ENCODE measurements around the gene AMDHD2. TPM values are rescaled to one million over a fixed set of nuclear protein-coding genes. Genes with fewer than 3 reads are reported as not detected.
A peak's percentile ranks its signal among the peaks of the same experiment; 100 is the strongest.
"Not testable (repeated sequence)": the region's sequence is repeated elsewhere in the genome, so short reads cannot be mapped to it uniquely, and the experiment has no call there.

Gene AMDHD2
- total RNA-seq, 2 donors from 2014 or later = 19.4 to 31.6 TPM

DNA sequence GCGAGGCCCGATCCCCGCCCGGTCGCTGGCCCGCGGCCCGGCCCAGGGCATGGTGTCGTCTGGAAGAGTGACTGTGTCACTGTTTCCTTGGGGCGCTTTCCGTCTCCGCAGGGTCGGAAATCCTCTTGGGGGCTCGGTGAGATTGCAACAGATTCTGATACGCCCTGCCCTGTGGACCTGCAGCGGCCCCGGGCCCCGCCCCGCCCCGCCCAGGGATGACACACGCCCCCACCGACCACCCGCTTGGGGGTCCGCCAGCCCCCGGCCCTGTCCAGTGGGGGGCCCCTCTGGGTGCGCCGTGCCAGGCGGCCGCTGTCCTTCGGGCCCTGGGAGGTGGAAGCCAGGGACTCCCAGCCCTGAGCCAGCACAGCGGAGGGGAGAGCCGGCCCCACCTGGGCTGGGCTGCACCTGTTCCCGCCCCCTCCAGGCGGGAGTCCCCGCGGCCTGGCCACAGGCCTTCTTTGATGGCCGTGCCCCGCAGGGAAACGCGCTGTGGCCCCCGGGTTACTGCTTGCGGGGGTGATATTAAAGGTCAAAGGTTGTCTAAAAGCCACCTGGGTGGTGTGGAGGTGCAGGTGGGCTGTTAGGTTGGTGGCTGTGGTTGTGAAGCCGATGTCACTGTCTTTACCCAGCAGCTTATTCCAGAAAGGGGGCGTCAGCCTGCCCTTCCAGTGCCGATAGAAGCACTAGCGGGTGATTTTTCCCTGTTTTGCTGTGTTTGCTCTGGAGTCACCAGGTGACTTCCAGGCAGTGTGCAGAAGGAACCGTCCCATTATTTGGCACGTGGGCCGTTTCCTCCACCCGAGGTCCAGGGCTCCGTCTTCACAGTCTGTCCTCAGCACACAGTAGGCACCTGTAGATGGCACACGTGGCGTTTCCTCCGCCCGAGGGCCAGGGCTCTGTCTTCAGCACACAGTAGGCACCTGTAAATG is 44.5 kb upstream of the AMDHD2 start:
- peak overlapping the region; percentile 70 for H3K4me3 ChIP-seq
- no peaks in the 10 kb centered on the region for H3K36me3 ChIP-seq
- no peak for DNase-seq
- peaks cover 17% of the 10 kb centered on the region for H3K4me1 ChIP-seq
- no peak overlapping the region for H3K27ac ChIP-seq
- H3K9ac ChIP-seq (ENCODE audit: low read depth in 2 of 2, low read length in 2 of 2) = peak overlapping the region; percentile 70 to 81
- intact Hi-C loops (cut with DNase I) = no loop called here
- H3K9me3 ChIP-seq = no peaks in the 10 kb centered on the region
- peaks cover 30% of the 10 kb centered on the region for H3K27me3 ChIP-seq
- TF ChIP-seq, protein P1, sequence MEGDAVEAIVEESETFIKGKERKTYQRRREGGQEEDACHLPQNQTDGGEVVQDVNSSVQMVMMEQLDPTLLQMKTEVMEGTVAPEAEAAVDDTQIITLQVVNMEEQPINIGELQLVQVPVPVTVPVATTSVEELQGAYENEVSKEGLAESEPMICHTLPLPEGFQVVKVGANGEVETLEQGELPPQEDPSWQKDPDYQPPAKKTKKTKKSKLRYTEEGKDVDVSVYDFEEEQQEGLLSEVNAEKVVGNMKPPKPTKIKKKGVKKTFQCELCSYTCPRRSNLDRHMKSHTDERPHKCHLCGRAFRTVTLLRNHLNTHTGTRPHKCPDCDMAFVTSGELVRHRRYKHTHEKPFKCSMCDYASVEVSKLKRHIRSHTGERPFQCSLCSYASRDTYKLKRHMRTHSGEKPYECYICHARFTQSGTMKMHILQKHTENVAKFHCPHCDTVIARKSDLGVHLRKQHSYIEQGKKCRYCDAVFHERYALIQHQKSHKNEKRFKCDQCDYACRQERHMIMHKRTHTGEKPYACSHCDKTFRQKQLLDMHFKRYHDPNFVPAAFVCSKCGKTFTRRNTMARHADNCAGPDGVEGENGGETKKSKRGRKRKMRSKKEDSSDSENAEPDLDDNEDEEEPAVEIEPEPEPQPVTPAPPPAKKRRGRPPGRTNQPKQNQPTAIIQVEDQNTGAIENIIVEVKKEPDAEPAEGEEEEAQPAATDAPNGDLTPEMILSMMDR (IDR thresholded peaks at IDR 0.05) = no peak

DNA sequence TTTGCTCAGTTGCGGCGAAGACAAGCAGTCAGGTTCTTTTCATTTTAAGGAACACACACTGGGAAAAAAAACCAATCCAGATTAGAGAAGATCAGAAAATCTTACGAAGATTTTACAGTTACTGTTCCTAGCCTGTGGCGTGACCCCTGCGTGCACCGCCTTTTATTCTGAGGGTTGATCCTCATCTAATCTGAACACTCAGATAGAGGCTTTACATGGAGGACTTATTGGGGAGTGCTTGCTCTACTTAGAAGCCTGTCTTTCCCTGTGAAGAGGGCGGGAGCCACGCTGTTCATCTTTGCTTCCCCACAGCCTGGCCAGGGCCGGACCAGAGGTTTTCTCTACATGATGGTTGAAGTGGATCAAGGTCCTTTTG is 43.8 kb upstream of the AMDHD2 start:
- DNase-seq = no peak
- Histone ChIP-seq H3K36me3 (no peaks in the 10 kb centered on the region), H3K4me3 (no peak overlapping the region), H3K27me3 (peaks cover 23% of the 10 kb centered on the region), H3K4me1 (peaks cover 17% of the 10 kb centered on the region), H3K27ac (no peak overlapping the region), H3K9ac (ENCODE audit: low read depth in 2 of 2, low read length in 2 of 2) (no peak overlapping the region), H3K9me3 (no peaks in the 10 kb centered on the region)
- intact Hi-C loops (cut with DNase I) = no loop called here
- TF ChIP-seq, protein P1 (IDR thresholded peaks at IDR 0.05) = no peak

DNA sequence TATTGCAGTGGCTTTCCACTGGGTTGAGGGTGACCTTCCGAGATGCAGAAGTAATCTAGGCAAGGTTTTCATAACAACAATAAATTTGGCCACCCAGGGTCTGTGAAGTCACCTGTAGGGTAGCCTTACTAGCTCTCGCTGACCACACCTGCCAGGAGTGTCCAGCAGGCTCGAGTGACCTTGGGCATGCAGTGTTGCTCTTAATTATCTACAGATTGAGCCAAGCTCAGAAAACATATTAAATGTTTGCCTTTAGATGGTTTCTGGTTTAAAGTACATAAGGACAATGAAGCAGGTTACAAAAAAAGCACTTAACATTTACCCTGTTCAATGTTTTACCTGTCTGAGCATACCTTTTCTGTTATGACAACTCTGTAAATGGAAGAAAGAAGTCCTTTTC is 43.4 kb upstream of the AMDHD2 start:
- intact Hi-C loops (cut with DNase I) = no loop called here
- Histone ChIP-seq H3K9me3 (no peaks in the 10 kb centered on the region), H3K4me1 (peaks cover 13% of the 10 kb centered on the region), H3K4me3 (no peak overlapping the region), H3K27me3 (peaks cover 19% of the 10 kb centered on the region), H3K36me3 (no peaks in the 10 kb centered on the region), H3K27ac (no peak overlapping the region), H3K9ac (ENCODE audit: low read depth in 2 of 2, low read length in 2 of 2) (no peak overlapping the region)
- DNase-seq = no peak
- TF ChIP-seq, protein P1 (IDR thresholded peaks at IDR 0.05) = no peak

DNA sequence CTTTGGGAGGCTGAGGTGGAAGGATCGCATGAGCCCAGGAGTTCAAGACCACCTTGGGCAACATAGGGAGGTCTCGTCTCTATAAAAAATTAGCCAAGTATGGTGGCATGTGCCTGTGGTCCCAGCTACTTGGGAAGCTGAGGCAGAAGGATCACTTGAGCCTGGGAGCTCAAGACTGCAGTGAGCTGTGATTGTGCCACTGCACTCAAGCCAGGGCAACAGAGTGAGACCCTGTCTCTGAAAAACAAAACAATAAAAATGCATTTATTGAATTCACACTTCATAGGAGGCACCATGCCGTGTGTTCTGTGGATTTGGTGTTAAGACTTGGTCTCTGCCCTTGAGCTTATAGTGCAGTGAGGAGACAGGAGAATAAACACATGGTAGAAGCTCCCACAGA is 42.8 kb upstream of the AMDHD2 start:
- Histone ChIP-seq H3K9me3 (no peaks in the 10 kb centered on the region), H3K9ac (ENCODE audit: low read depth in 2 of 2, low read length in 2 of 2) (no peak overlapping the region), H3K4me3 (no peak overlapping the region), H3K4me1 (peaks cover 10% of the 10 kb centered on the region), H3K36me3 (no peaks in the 10 kb centered on the region), H3K27me3 (peaks cover 14% of the 10 kb centered on the region), H3K27ac (no peak overlapping the region)
- intact Hi-C loops (cut with DNase I) = no loop called here
- TF ChIP-seq, protein P1 (IDR thresholded peaks at IDR 0.05) = no peak
- DNase-seq = no peak

DNA sequence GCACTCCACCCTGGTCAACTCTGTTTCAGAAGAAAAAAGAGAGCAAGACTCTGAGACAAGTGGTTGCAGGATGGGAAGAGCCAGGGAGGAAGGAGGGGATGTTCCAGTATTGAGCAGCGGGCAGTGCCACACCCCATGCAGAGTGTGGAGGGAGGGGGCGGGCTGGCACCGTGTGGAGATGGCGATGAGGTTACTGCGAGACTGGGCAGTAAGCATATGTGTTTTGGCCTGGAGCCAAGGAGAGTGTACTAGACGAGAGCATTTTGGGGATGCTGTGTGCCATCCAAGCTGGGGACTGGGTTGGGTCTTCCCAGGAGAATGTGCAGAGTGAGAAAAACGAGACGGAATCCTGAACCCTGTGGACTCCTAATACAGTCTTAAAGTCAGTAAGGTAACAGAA is 41.9 kb upstream of the AMDHD2 start:
- no peak overlapping the region for H3K9ac ChIP-seq (ENCODE audit: low read depth in 2 of 2, low read length in 2 of 2)
- H3K9me3 ChIP-seq = no peaks in the 10 kb centered on the region
- H3K27ac ChIP-seq = no peak overlapping the region
- TF ChIP-seq, protein P1 (IDR thresholded peaks at IDR 0.05) = no peak
- peaks cover 4% of the 10 kb centered on the region for H3K27me3 ChIP-seq
- no peaks in the 10 kb centered on the region for H3K36me3 ChIP-seq
- no peak for DNase-seq
- no peak overlapping the region for H3K4me3 ChIP-seq
- intact Hi-C loops (cut with DNase I) = no loop called here
- H3K4me1 ChIP-seq = peaks cover 13% of the 10 kb centered on the region

DNA sequence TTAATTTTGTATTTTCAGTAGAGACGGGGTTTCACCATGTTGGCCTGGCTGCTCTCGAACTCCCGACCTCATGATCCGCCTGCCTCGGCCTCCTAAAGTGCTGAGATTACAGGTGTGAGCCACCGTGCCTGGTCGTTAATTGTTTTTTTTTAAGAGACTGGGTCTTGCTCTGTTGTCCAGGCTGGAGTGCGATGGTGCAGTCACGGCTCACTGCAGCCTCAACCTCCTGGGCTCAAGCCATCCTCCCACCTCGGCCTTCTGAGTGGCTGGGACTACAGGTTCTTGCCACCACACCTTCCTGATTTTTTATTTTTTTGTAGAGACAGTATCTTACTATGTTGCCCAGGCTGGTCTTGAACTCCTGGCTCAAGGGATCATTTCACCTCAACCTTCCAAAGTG is 40.2 kb upstream of the AMDHD2 start:
- H3K9ac ChIP-seq (ENCODE audit: low read depth in 2 of 2, low read length in 2 of 2); H3K27ac ChIP-seq; intact Hi-C loops (cut with DNase I); DNase-seq; H3K27me3 ChIP-seq; H3K36me3 ChIP-seq; H3K4me3 ChIP-seq; H3K9me3 ChIP-seq: not testable (repeated sequence)
- peaks cover 10% of the 10 kb centered on the region for H3K4me1 ChIP-seq

All from colonic mucosa (tissue), 4 donors.